Stimulated activated CD4-positive, alpha-beta T cell treated with anti-CD3 and anti-CD28 coated beads, Interleukin-12 subunit alpha, Interleukin-12 subunit beta, amount 100 ng/mL, for 48 hours (primary cell): Measurements from ENCODE around the gene FAM13B.
"Not testable (repeated sequence)": the region's sequence is repeated elsewhere in the genome, so short reads cannot be mapped to it uniquely, and the experiment has no call there.

Experiments used
- DNase-seq, 3 donors: peaks; one replicate each; pipeline ENCODE4 v3.0.0-alpha.2; 2020; ENCODE audit warnings: low read depth in 2 of 3, low spot score in 1 of 3

Gene FAM13B

GRCh38 chr5:138032572-138033385 is at the start of gene FAM13B:
FAM13B (minus strand) TSS chr5:138033079; CDS start chr5:138019111, 13,968 bp downstream.
- peak; percentile 58 to 77 (median 60) for DNase-seq

- no peak for DNase-seq
Measured at GRCh38 chr5:138082033-138082432, 49.2 kb upstream of the FAM13B start.

DNA sequence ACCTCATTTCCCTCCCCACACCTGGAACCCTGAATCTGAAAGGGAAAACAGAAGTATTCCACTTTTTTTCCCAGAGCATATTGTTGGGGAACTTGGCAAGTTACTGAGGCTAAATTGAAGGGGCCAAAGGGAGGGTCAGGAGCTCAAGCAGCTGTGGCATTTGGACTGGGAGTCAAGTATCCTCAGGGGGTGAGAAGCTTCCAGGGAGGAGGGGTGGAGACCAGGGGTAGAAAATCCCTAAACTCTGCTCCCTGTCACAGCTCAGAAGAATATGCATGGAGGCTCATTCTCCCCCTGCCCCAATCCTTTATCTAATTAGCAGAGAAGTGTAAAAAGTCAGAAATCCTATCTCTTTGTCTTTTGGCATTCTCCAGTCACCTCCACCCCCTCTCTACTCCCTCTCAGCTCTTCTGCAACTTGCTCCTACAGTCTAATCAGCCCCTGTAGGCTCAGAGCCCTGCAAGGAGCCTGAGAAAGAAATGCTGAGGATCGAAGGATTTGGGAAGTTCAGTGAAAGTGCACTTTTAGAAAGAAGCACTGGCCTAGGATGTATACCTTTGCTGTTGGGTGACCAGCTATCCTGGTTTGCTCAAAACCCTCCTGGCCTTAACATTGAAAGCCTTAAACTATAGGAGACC is 45.2 kb upstream of the FAM13B start:
- no peak for DNase-seq

DNA sequence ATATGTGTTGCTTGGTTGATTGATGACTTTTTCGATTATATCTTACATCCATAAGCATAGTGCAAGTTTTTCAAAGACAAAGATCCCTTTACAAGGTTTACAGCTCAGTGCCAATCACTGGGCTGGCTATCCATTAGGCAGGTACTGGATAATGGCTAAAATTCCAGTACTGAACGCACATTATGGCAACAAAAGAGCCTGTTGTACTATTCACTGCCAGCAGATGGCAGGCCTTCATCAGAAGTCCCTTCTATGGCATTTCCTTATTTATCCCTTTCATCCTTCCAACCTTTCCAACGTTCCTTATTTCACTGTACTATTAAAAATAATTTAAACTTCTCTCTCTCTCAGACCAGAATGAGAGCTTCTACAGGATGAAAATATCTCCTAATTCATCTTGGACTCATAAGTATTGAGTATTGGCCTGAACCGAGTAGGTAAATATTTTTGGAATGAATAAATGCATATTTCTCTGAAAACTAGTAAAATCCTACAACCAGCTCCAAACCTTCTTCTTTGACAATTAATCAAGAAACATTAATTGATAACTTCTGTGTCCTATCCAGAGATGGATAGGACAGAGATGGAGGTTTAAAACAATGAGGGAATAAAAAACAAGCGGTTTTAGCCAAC is 44.3 kb upstream of the FAM13B start:
- peak in 2 of 3 donors; percentile 26 to 49 for DNase-seq

DNA sequence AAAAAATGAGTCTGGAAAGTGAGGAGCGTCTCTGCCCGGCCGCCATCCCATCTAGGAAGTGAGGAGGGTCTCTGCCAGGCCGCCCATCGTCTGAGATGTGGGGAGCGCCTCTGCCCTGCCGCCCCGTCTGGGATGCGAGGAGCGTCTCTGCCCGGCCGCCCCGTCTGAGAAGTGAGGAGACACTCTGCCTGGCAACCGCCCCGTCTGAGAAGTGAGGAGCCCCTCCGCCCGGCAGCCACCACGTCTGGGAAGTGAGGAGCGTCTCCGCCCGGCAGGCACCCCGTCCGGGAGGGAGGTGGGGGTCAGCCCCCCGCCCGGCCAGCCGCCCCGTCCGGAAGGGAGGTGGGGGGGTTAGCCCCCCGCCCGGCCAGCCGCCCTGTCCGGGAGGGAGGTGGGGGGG is 37.1 kb upstream of the FAM13B start:
- DNase-seq = not testable (repeated sequence)

DNA sequence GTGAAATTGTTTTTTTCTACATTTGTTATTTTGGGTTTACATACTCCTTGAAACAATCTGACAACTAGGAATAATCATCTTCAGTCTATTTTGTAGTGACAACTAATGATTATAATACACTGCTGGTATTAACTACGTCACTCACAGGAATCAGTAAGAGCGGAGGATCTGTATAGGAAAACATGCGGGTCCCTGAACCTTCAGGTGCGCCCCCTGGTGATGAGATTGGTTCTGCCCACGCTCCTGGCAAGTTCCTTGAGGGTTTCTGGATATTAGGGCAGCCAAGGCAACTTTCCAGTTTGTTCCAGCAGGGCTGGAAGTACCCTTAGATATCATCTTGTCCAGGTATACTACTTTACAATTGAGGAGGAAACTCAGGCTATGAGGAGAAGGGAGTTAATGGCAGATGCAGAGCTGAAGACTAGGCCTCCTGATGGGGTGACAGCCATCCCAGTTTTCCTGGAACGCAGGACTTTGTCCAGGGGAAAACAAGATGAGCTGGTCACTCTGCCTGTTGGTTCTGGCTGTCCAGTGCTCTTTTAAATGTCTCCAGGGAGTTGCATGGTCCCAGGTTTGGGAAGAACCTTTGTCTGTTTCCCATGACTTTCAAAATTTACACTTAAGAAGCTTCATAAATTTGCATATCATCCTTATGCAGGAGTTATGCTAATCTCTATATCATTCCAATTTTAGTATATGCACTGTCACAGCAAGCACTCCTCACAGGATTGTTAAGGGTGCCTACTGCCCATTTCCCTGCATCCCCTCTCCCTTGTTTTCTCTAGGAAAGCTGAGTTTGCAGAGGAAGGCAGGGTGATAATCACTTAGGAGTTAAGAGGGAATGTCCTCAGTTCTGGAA is 36.1 kb upstream of the FAM13B start:
- peak; percentile 58 to 73 (median 69) for DNase-seq

DNA sequence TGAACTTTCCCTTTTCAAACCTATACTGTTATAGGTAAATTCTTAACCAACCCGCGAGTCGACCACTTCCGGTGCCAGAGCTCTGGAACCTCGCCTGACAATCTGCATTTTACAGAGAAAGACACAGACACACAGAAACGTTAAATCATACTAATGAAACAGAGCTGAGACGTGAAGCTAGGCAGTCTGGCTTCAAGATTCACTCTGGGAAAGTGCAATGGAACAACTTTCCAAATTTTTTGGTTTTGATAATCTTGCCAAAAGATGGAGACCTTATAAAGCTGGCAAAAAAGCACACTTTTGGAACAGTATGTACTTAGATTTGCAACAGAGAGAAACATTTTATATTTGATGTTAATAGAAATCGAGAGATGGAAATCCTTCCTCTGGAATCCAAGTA is 35.1 kb upstream of the FAM13B start:
- no peak for DNase-seq

- DNase-seq = peak in 1 of 3 donors; percentile 3
Measured at GRCh38 chr5:138065102-138065501, 32.2 kb upstream of the FAM13B start.

- no peak for DNase-seq
Measured at GRCh38 chr5:138064526-138064925, 31.6 kb upstream of the FAM13B start.

DNA sequence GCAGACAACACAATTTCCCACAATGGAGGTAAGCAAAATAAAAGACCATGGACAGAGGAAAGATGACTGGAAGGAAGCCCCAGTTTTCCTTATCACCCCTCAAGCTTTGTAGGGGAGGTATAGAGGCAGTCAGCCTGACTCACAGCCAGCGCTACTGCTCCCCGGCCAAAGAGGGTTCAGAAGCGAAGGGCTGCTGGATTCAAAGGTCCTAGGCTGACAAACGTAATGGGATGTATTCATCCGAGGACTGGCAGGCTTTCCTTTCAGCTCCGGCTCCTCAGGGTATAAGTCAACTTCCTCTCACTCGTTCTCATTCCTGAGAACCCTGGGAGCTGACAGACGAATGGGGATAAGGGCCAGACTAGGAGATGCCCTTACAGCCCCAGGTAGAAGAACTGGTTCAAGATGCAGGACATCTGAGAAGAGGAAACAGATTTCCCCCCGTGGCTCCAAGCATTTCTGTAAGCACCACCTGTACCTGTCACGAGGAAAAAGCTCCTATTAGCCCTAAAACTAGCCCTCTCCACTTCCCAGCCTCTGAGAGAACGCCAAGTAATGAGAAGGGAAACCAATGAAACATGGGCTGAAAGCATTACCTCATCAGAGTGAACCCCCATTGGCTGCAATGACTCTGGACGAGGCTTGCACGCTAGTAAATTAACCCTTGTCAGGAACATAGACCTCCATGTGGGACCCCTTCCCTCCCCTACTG is 22.1 kb upstream of the FAM13B start:
- no peak for DNase-seq

DNA sequence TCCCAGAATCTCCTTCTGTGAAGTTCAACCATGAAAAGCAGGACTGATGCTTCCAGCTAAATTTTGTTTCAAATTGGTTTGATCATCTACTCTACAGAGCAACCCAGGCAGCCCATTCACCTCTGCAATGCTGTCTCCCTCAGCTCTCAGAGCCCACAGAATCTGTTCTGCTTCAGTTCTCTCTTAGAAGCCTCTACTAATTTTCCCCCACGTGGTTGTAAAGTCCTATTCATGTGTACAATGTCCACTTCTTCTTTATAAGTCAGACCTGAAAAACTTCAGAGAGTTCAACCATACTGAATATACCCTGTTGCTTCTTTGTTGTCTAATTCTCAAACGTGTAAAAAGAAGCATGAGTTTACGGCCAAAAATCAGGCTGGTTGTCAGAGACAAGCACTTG is 21.3 kb upstream of the FAM13B start:
- no peak for DNase-seq

DNA sequence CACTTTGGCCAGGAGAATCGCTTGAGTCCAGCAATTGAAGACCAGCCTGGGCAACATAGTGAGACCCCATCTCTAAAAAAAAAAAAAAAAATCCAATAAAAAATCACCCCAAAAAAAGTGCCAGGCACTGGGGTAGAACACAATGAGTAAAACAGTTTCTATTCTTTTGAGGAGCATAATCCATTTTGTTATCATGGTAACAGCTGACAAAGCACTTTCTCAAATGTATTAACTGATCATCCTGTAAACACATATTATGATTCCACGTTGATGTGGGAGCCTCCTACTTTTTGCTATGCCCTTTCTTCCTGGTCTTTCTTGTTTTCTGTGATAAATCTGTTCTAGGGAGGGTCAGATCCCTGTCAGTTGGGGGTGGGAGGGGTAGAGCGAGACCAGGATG is 20.7 kb upstream of the FAM13B start:
- DNase-seq = no peak

- DNase-seq = not testable (repeated sequence)
Measured at GRCh38 chr5:138052718-138053117, 19.8 kb upstream of the FAM13B start.

DNA sequence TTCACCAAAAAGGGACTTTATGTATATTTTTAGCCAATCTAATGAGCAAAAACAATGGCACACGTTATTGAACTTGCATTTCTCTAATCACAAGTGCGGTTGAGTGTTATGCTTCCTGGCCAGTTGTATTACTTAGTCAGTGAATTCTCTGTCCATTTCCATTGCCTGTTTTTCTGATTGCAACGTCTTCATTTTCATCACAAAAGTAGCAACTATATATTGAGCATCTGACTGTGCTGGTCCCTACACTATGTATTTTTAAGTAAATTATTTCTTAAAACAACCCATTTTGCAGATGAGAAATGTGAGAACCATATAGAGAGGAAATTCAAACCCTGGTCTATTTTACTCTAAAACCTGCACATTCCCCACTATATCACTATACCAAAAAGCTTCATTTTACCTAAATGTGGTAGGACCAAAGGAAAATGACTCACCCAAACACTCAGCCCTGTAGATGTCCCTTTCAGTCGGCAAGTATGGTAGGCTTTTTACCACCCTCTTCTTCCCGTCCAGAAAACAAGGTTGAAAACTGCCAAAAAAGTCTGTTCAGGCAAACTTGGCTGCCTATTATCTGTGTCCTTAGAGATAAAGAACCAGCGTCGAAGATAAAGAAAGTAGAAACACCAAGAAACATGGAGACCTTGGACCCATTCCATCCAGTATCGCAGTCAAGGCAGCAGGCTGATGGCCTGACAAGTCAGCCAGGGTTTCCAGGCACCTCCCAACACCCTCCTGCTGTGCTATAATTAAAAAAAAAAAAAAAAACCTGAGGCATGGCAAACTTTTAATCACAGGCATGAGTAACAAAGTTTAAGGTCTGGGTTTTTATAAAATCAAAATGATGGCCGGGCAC is 18.8 kb upstream of the FAM13B start:
- DNase-seq = no peak

DNA sequence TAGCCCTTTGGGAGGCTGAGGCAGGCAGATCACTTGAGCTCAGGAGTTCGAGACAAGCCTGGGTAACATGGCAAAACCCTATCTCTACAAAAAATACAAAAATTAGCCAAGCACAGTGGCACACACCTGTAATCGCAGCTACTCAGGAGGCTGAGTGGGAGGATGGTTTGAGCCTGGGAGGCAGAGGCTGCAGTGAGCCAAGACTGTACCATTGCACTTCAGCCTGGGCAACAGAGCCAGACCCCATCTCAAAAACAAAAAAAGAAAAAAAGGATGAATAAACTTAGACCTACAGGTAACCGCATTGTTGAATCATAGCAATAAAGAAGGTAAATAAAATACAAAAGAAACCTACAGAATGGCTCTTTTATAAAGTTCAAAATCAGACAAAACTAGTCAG is 12.4 kb upstream of the FAM13B start:
- not testable (repeated sequence) for DNase-seq

- no peak for DNase-seq
Measured at GRCh38 chr5:138038826-138039225, 5.9 kb upstream of the FAM13B start.

- no peak for DNase-seq
Measured at GRCh38 chr5:138037907-138038633, 5.2 kb upstream of the FAM13B start.

- DNase-seq = no peak
Measured at GRCh38 chr5:138037271-138037670, 4.4 kb upstream of the FAM13B start.
